ES-I3 (cell line): ENCODE results near the gene NEDD4.
"Not testable (repeated sequence)": the region's sequence is repeated elsewhere in the genome, so short reads cannot be mapped to it uniquely, and the experiment has no call there.

ENCODE experiments used
- H3K36me3 ChIP-seq: 2 replicates; pipeline ENCODE4 v1.6.1; 2013; ENCODE audit warnings: mild to moderate bottlenecking, low read length, control low read depth, moderate library complexity; ENCODE audit not compliant: insufficient read depth
- H3K4me1 ChIP-seq: 2 replicates; pipeline ENCODE4 v1.6.1; 2013; ENCODE audit warnings: mild to moderate bottlenecking, control low read depth, low read length; ENCODE audit not compliant: insufficient read depth
- H3K9ac ChIP-seq: 2 replicates; pipeline ENCODE4 v1.6.1; 2013; ENCODE audit warnings: low read depth, mild to moderate bottlenecking, low read length, moderate library complexity
- H3K9me3 ChIP-seq: 2 replicates; pipeline ENCODE4 v1.6.1; 2013; ENCODE audit warnings: mild to moderate bottlenecking, low read length, moderate library complexity; ENCODE audit not compliant: control insufficient read depth, insufficient read depth

Gene NEDD4

GRCh38 chr15:55959744-55960447, 33.5 kb downstream of the NEDD4 start:
- Histone ChIP-seq H3K9ac (no peak overlapping the region), H3K36me3 (no peaks in the 10 kb centered on the region), H3K9me3 (no peaks in the 10 kb centered on the region), H3K4me1 (peaks cover 4% of the 10 kb centered on the region; the same call in 1 of the 2 replicates)

- H3K36me3 ChIP-seq = no peaks in the 10 kb centered on the region
These were observed 35.1 kb downstream of the NEDD4 start for GRCh38 chr15:55958349-55958748.

GRCh38 chr15:55954862-55955605, 38.4 kb downstream of the NEDD4 start:
- H3K9ac ChIP-seq = no peak overlapping the region

More at GRCh38 chr15:55958349-55958748, 35.1 kb downstream of the NEDD4 start:
- no peak overlapping the region for H3K9ac ChIP-seq
- no peaks in the 10 kb centered on the region for H3K9me3 ChIP-seq
- H3K4me1 ChIP-seq = peaks cover 4% of the 10 kb centered on the region; the same call in 1 of the 2 replicates

GRCh38 chr15:55952501-55953274, 40.7 kb downstream of the NEDD4 start:
- H3K4me1 ChIP-seq, H3K36me3 ChIP-seq, H3K9me3 ChIP-seq, H3K9ac ChIP-seq: not testable (repeated sequence)

More at GRCh38 chr15:55954862-55955605, 38.4 kb downstream of the NEDD4 start:
- H3K4me1 ChIP-seq = peaks cover 4% of the 10 kb centered on the region; the same call in 1 of the 2 replicates
- no peaks in the 10 kb centered on the region for H3K9me3 ChIP-seq
- no peaks in the 10 kb centered on the region for H3K36me3 ChIP-seq

- H3K9ac ChIP-seq, H3K36me3 ChIP-seq, H3K4me1 ChIP-seq, H3K9me3 ChIP-seq: not testable (repeated sequence)
These were observed 48.8 kb downstream of the NEDD4 start for GRCh38 chr15:55944606-55945005.

GRCh38 chr15:55942332-55942731, 51.1 kb downstream of the NEDD4 start:
- no peaks in the 10 kb centered on the region for H3K4me1 ChIP-seq
- H3K9me3 ChIP-seq = no peaks in the 10 kb centered on the region
- H3K9ac ChIP-seq = no peak overlapping the region
- H3K36me3 ChIP-seq = no peaks in the 10 kb centered on the region

GRCh38 chr15:55937040-55937439, 56.4 kb downstream of the NEDD4 start:
- Histone ChIP-seq H3K4me1 (no peaks in the 10 kb centered on the region), H3K9me3 (no peaks in the 10 kb centered on the region), H3K9ac (no peak overlapping the region)

GRCh38 chr15:55928955-55929354, 64.5 kb downstream of the NEDD4 start:
- H3K9ac ChIP-seq = no peak overlapping the region
- no peaks in the 10 kb centered on the region for H3K36me3 ChIP-seq
- no peaks in the 10 kb centered on the region for H3K9me3 ChIP-seq
- H3K4me1 ChIP-seq = no peaks in the 10 kb centered on the region

More at GRCh38 chr15:55937040-55937439, 56.4 kb downstream of the NEDD4 start:
- H3K36me3 ChIP-seq = no peaks in the 10 kb centered on the region

GRCh38 chr15:55921744-55922143, 71.7 kb downstream of the NEDD4 start:
- H3K4me1 ChIP-seq = no peaks in the 10 kb centered on the region
- H3K9ac ChIP-seq = no peak overlapping the region
- H3K9me3 ChIP-seq = no peaks in the 10 kb centered on the region
- no peaks in the 10 kb centered on the region for H3K36me3 ChIP-seq

GRCh38 chr15:55917881-55918296, 75.5 kb downstream of the NEDD4 start:
- H3K9ac ChIP-seq = no peak overlapping the region
- no peaks in the 10 kb centered on the region for H3K4me1 ChIP-seq
- H3K9me3 ChIP-seq = no peaks in the 10 kb centered on the region
- no peaks in the 10 kb centered on the region for H3K36me3 ChIP-seq

- Histone ChIP-seq H3K36me3 (no peaks in the 10 kb centered on the region), H3K9me3 (no peaks in the 10 kb centered on the region), H3K9ac (no peak overlapping the region), H3K4me1 (no peaks in the 10 kb centered on the region)
These were observed 76.6 kb downstream of the NEDD4 start for GRCh38 chr15:55916666-55917409.

GRCh38 chr15:55915876-55916567, 77.4 kb downstream of the NEDD4 start:
- no peak overlapping the region for H3K9ac ChIP-seq
- no peaks in the 10 kb centered on the region for H3K9me3 ChIP-seq
- no peaks in the 10 kb centered on the region for H3K36me3 ChIP-seq
- no peaks in the 10 kb centered on the region for H3K4me1 ChIP-seq

GRCh38 chr15:55915221-55915620, 78.2 kb downstream of the NEDD4 start:
- H3K9ac ChIP-seq = no peak overlapping the region

More at GRCh38 chr15:55915221-55915620, 78.2 kb downstream of the NEDD4 start:
- H3K36me3 ChIP-seq = no peaks in the 10 kb centered on the region
- no peaks in the 10 kb centered on the region for H3K4me1 ChIP-seq
- H3K9me3 ChIP-seq = no peaks in the 10 kb centered on the region
